HG03095 (cell line): ENCODE measurements around the gene DBH.

Source experiments
- ATAC-seq: cut with Tn5 transposase; IDR thresholded peaks from one replicate; pipeline ENCODE4 v1.9.1; 2021; ENCODE audit warnings: moderate library complexity; ENCODE audit not compliant: unreplicated experiment

DBH gene

GRCh38 chr9:133696071-133696472 is 59.9 kb downstream of the DBH start:
- ATAC-seq: no peak

- no peak for ATAC-seq
Measured at GRCh38 chr9:133699546-133699945, 63.4 kb downstream of the DBH start.

GRCh38 chr9:133700819-133701320 is 64.7 kb downstream of the DBH start:
- no peak for ATAC-seq

- no peak for ATAC-seq
Measured at GRCh38 chr9:133701321-133701980, 65.3 kb downstream of the DBH start.

GRCh38 chr9:133701981-133702797 is 66.0 kb downstream of the DBH start:
- ATAC-seq: no peak

GRCh38 chr9:133702798-133703590 is 66.8 kb downstream of the DBH start:
- no peak for ATAC-seq

GRCh38 chr9:133703591-133704399 is 67.6 kb downstream of the DBH start:
- no peak for ATAC-seq

GRCh38 chr9:133704711-133705181 is 68.6 kb downstream of the DBH start:
- no peak for ATAC-seq

GRCh38 chr9:133705576-133705975 is 69.4 kb downstream of the DBH start:
- no peak for ATAC-seq

GRCh38 chr9:133706307-133707050 is 70.3 kb downstream of the DBH start:
- no peak for ATAC-seq

GRCh38 chr9:133707065-133707762 is 71.1 kb downstream of the DBH start:
- no peak for ATAC-seq

- no peak for ATAC-seq
Measured at GRCh38 chr9:133707763-133708245, 71.6 kb downstream of the DBH start.

- no peak for ATAC-seq
Measured at GRCh38 chr9:133708246-133709014, 72.3 kb downstream of the DBH start.
